HG03571 (cell line): ENCODE measurements around the gene MTM1.

Source experiments
- ATAC-seq: cut with Tn5 transposase; IDR thresholded peaks from one replicate; pipeline ENCODE4 v1.9.1; 2021; ENCODE audit not compliant: unreplicated experiment

Gene MTM1

GRCh38 chrX:150651906-150652305, 83.5 kb downstream of the MTM1 start:
- no peak for ATAC-seq

- no peak for ATAC-seq
These were observed 87.4 kb downstream of the MTM1 start for GRCh38 chrX:150655788-150656187.

- ATAC-seq = no peak
These were observed 94.7 kb downstream of the MTM1 start for GRCh38 chrX:150663073-150663472.

- no peak for ATAC-seq
These were observed 95.9 kb downstream of the MTM1 start for GRCh38 chrX:150664290-150664689.

GRCh38 chrX:150676221-150676620, 107.8 kb downstream of the MTM1 start:
- ATAC-seq = no peak

- ATAC-seq = no peak
These were observed 112.6 kb downstream of the MTM1 start for GRCh38 chrX:150680974-150681373.

GRCh38 chrX:150683112-150683511, 114.7 kb downstream of the MTM1 start:
- ATAC-seq = no peak

- no peak for ATAC-seq
These were observed 115.2 kb downstream of the MTM1 start for GRCh38 chrX:150683536-150684146.

- no peak for ATAC-seq
These were observed 120.6 kb downstream of the MTM1 start for GRCh38 chrX:150688911-150689451.

- no peak for ATAC-seq
These were observed 121.7 kb downstream of the MTM1 start for GRCh38 chrX:150690126-150690525.

- no peak for ATAC-seq
These were observed 123.9 kb downstream of the MTM1 start for GRCh38 chrX:150692296-150692695.

GRCh38 chrX:150692831-150693724, 124.7 kb downstream of the MTM1 start, which contains the start of gene MTMR1:
Gene MTMR1, plus strand, starts transcription at chrX:150693396. Its CDS starts 135 bp downstream, at chrX:150693531.
- peak; percentile 39 for ATAC-seq

- peak; percentile 76 for ATAC-seq
These were observed 125.5 kb downstream of the MTM1 start for GRCh38 chrX:150693725-150694574.

- ATAC-seq = no peak
These were observed 126.5 kb downstream of the MTM1 start for GRCh38 chrX:150694738-150695410.

GRCh38 chrX:150696331-150696730, 127.9 kb downstream of the MTM1 start:
- no peak for ATAC-seq

- no peak for ATAC-seq
These were observed 128.4 kb downstream of the MTM1 start for GRCh38 chrX:150696866-150697265.

- ATAC-seq = no peak
These were observed 129.2 kb downstream of the MTM1 start for GRCh38 chrX:150697641-150698040.

GRCh38 chrX:150698981-150699380, 130.6 kb downstream of the MTM1 start:
- no peak for ATAC-seq

GRCh38 chrX:150700107-150700506, 131.7 kb downstream of the MTM1 start:
- ATAC-seq = no peak

GRCh38 chrX:150701377-150701776, 133.0 kb downstream of the MTM1 start:
- ATAC-seq = no peak
